Loucy (cell line): ENCODE results near the gene PLCG1.

Experiments used
- EZH2phosphoT487 ChIP-seq: fragments of 200-600 bp; IDR thresholded peaks from 2 replicates; pipeline ENCODE4 v1.6.1; 2018; ENCODE audit warnings: antibody characterized with exemption, mild to moderate bottlenecking, moderate library complexity, borderline replicate concordance
- TF ChIP-seq, protein P1 (sequence below): fragments of 200-600 bp; sonication (generic); conservative IDR thresholded peaks from 2 replicates; pipeline ENCODE4 v1.5.1; 2014; ENCODE audit warnings: mild to moderate bottlenecking, antibody characterized with exemption, low read length

GRCh38 chr20:41140226-41141133 is 3.1 kb downstream of the PLCG1 start:
- TF ChIP-seq, protein P1, sequence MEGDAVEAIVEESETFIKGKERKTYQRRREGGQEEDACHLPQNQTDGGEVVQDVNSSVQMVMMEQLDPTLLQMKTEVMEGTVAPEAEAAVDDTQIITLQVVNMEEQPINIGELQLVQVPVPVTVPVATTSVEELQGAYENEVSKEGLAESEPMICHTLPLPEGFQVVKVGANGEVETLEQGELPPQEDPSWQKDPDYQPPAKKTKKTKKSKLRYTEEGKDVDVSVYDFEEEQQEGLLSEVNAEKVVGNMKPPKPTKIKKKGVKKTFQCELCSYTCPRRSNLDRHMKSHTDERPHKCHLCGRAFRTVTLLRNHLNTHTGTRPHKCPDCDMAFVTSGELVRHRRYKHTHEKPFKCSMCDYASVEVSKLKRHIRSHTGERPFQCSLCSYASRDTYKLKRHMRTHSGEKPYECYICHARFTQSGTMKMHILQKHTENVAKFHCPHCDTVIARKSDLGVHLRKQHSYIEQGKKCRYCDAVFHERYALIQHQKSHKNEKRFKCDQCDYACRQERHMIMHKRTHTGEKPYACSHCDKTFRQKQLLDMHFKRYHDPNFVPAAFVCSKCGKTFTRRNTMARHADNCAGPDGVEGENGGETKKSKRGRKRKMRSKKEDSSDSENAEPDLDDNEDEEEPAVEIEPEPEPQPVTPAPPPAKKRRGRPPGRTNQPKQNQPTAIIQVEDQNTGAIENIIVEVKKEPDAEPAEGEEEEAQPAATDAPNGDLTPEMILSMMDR: no peak
- no peak for TF ChIP-seq EZH2phosphoT487
